Karpas-422 (cell line): ENCODE measurements around the gene MS4A8. TPM values are rescaled to one million over a fixed set of nuclear protein-coding genes. Genes with fewer than 3 reads are reported as not detected.

Experiments
- DNase-seq: peaks from one replicate; pipeline ENCODE4 v3.0.0-alpha.2; 2015
- H2AFZ ChIP-seq: fragments of 200-600 bp; sonication (generic); 2 replicates; pipeline ENCODE4 v1.6.1; 2014; ENCODE audit warnings: antibody characterized with exemption, low read length, mixed read lengths
- H3K27ac ChIP-seq: fragments of 200-600 bp; sonication (generic); 2 replicates; pipeline ENCODE4 v1.5.1; 2014; ENCODE audit warnings: mild to moderate bottlenecking, low read length, moderate library complexity
- H3K27me3 ChIP-seq: fragments of 200-600 bp; sonication (generic); 2 replicates; pipeline ENCODE4 v1.6.1; 2014; ENCODE audit warnings: low read length, mixed read lengths
- H3K36me3 ChIP-seq: fragments of 200-600 bp; sonication (generic); 2 replicates; pipeline ENCODE4 v1.6.1; 2014; ENCODE audit warnings: low read length, mixed read lengths; ENCODE audit not compliant: insufficient read depth
- H3K4me1 ChIP-seq: fragments of 200-600 bp; sonication (generic); 2 replicates; pipeline ENCODE4 v1.6.1; 2014; ENCODE audit warnings: mild to moderate bottlenecking, low read length, mixed read lengths
- H3K4me2 ChIP-seq: fragments of 200-600 bp; sonication (generic); 2 replicates; pipeline ENCODE4 v1.6.1; 2014; ENCODE audit warnings: low read length, low read depth, mild to moderate bottlenecking; ENCODE audit not compliant: poor library complexity, severe bottlenecking
- H3K4me3 ChIP-seq: fragments of 200-600 bp; sonication (generic); 2 replicates; pipeline ENCODE4 v1.5.1; 2014; ENCODE audit warnings: mild to moderate bottlenecking, antibody characterized with exemption, low read length, mixed read lengths
- H3K79me2 ChIP-seq: fragments of 200-600 bp; sonication (generic); 2 replicates; pipeline ENCODE4 v1.6.1; 2014; ENCODE audit warnings: mild to moderate bottlenecking, low read length, mixed read lengths
- H3K9ac ChIP-seq: fragments of 200-600 bp; sonication (generic); 2 replicates; pipeline ENCODE4 v1.6.0; 2014; ENCODE audit warnings: low read length
- H3K9me2 ChIP-seq: fragments of 200-600 bp; sonication (generic), shearing (Covaris generic); replicated peaks from 2 replicates; pipeline ENCODE4 v1.6.0; 2014; ENCODE audit warnings: mild to moderate bottlenecking, low read length, moderate library complexity; ENCODE audit not compliant: insufficient read depth
- H3K9me3 ChIP-seq: fragments of 300-700, 200-600 bp; sonication (generic); 2 replicates; pipeline ENCODE4 v1.6.1; 2014; ENCODE audit warnings: low read length, mixed read lengths
- H4K20me1 ChIP-seq: fragments of 200-600 bp; sonication (generic); 2 replicates; pipeline ENCODE4 v1.6.1; 2014; ENCODE audit warnings: mild to moderate bottlenecking, antibody characterized with exemption, low read length, low read depth; ENCODE audit not compliant: insufficient read depth
- total RNA-seq: library from RNA; depleted of rRNA; stranded (reverse); fragments of >200 nt; shearing (Covaris generic); gene quantifications from 2 replicates; pipeline ENCODE4 v1.2.3, GENCODE V29; 2014; ENCODE audit warnings: low replicate concordance

The MS4A8 gene
- total RNA-seq, 1 experiment from 2014 or later, result not detected

DNA sequence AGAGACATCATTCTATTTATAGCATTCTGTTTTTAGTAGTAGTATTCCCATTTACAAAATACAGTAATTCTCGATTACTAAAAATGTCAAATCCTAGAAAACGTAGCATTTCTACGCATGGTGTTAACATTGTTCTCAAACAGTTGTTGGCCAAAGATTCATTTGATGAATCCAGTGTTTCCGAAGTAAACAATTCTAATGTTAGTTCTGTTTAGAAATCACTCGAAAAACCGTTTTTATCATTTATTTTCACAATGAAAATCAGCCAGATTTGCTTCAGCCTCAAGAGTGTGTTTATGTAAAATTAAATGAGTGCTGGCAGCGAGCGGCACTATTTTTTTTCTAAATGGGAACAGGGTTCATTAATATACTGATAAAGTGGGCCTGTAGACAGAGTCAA, 32.2 kb downstream of the MS4A8 start:
- Histone ChIP-seq H3K9ac (no peak overlapping the region), H3K36me3 (no peaks in the 10 kb centered on the region), H4K20me1 (no peaks in the 10 kb centered on the region), H3K9me3 (no peaks in the 10 kb centered on the region), H3K27me3 (no peaks in the 10 kb centered on the region), H3K4me3 (no peak overlapping the region), H3K4me2 (no peak overlapping the region), H3K4me1 (no peaks in the 10 kb centered on the region), H3K79me2 (no peaks in the 10 kb centered on the region), H2AFZ (no peak overlapping the region), H3K27ac (no peak overlapping the region), H3K9me2 (no peaks in the 10 kb centered on the region)
- no peak for DNase-seq

GRCh38 chr11:60734279-60734678, 34.9 kb downstream of the MS4A8 start:
- Histone ChIP-seq H3K4me3 (no peak overlapping the region), H4K20me1 (no peaks in the 10 kb centered on the region), H3K27ac (no peak overlapping the region), H3K79me2 (no peaks in the 10 kb centered on the region), H2AFZ (no peak overlapping the region), H3K36me3 (no peaks in the 10 kb centered on the region), H3K4me1 (no peaks in the 10 kb centered on the region; the same call in 1 of the 2 replicates), H3K9ac (no peak overlapping the region), H3K9me3 (no peaks in the 10 kb centered on the region), H3K27me3 (no peaks in the 10 kb centered on the region), H3K9me2 (no peaks in the 10 kb centered on the region), H3K4me2 (no peak overlapping the region)
- no peak for DNase-seq

GRCh38 chr11:60739114-60739513, 39.7 kb downstream of the MS4A8 start:
- Histone ChIP-seq H3K4me1 (peaks cover 7% of the 10 kb centered on the region), H3K9ac (no peak overlapping the region), H3K27me3 (no peaks in the 10 kb centered on the region), H3K4me2 (no peak overlapping the region), H3K36me3 (no peaks in the 10 kb centered on the region), H3K4me3 (no peak overlapping the region), H3K9me3 (no peaks in the 10 kb centered on the region), H2AFZ (no peak overlapping the region), H4K20me1 (no peaks in the 10 kb centered on the region), H3K79me2 (no peaks in the 10 kb centered on the region), H3K27ac (no peak overlapping the region), H3K9me2 (no peaks in the 10 kb centered on the region)
- no peak for DNase-seq

GRCh38 chr11:60740573-60740972, 41.2 kb downstream of the MS4A8 start:
- Histone ChIP-seq H3K4me1 (peaks cover 7% of the 10 kb centered on the region), H3K27me3 (no peaks in the 10 kb centered on the region), H3K36me3 (no peaks in the 10 kb centered on the region), H3K9me3 (no peaks in the 10 kb centered on the region), H3K9me2 (no peaks in the 10 kb centered on the region), H2AFZ (no peak overlapping the region), H3K79me2 (no peaks in the 10 kb centered on the region), H3K4me2 (no peak overlapping the region), H4K20me1 (no peaks in the 10 kb centered on the region), H3K27ac (no peak overlapping the region), H3K4me3 (no peak overlapping the region), H3K9ac (no peak overlapping the region)
- DNase-seq, result no peak

DNA sequence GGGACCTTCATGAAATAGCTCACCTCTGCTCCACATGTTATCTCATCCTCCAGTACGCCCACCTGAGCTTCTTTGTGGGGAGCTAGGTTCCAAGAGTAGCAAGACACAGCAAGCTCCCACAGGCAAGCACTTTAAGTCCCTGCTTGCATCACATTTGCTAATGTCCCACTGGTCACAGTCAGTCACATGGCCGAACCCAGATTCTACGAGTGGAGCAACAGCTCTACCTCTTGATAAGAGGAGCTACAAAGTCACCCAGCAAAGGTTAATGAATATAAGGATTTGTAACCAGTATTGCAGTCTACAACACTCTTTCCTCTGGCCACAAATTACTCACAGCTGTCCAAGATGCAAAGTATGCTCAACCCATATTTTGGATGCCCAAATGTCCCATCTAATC, 42.0 kb downstream of the MS4A8 start:
- Histone ChIP-seq H3K9me2 (no peaks in the 10 kb centered on the region), H2AFZ (no peak overlapping the region), H3K9me3 (no peaks in the 10 kb centered on the region), H3K27ac (no peak overlapping the region), H3K79me2 (no peaks in the 10 kb centered on the region), H3K4me1 (peaks cover 7% of the 10 kb centered on the region), H3K4me3 (no peak overlapping the region), H3K9ac (no peak overlapping the region), H4K20me1 (no peaks in the 10 kb centered on the region), H3K4me2 (no peak overlapping the region), H3K36me3 (no peaks in the 10 kb centered on the region), H3K27me3 (no peaks in the 10 kb centered on the region)
- DNase-seq, result no peak

DNA sequence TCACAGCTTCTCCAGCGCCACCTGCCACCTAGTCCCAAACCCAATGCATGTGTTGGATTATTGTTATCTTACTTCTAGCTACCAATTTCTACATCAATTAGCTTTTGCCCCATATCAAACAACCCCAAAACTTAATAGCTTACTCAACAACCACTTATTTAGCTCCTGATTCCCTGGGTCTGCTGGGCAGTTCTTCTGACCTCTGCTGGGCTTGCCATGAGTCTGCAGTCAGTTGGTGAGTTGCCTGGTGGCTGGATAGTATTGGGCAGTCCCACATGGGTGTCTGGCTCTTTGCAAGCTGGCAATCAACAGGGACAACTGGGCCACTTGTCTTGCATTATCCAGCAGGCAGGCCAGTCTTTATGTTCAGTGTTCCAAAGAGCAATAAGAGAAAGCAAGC, 43.6 kb downstream of the MS4A8 start:
- Histone ChIP-seq H3K79me2 (no peaks in the 10 kb centered on the region), H3K27me3 (no peaks in the 10 kb centered on the region), H3K4me1 (peaks cover 7% of the 10 kb centered on the region), H4K20me1 (no peaks in the 10 kb centered on the region), H3K9ac (no peak overlapping the region), H3K27ac (no peak overlapping the region), H3K4me3 (no peak overlapping the region), H3K4me2 (no peak overlapping the region), H3K9me3 (no peaks in the 10 kb centered on the region), H2AFZ (no peak overlapping the region), H3K36me3 (no peaks in the 10 kb centered on the region), H3K9me2 (no peaks in the 10 kb centered on the region)
- DNase-seq, result no peak

GRCh38 chr11:60744114-60744513, 44.7 kb downstream of the MS4A8 start:
- H3K4me1 ChIP-seq, result peaks cover 7% of the 10 kb centered on the region
- H4K20me1 ChIP-seq, result no peaks in the 10 kb centered on the region
- no peaks in the 10 kb centered on the region for H3K79me2 ChIP-seq
- no peak overlapping the region for H3K4me3 ChIP-seq
- no peaks in the 10 kb centered on the region for H3K9me3 ChIP-seq
- no peaks in the 10 kb centered on the region for H3K9me2 ChIP-seq
- H3K27me3 ChIP-seq, result no peaks in the 10 kb centered on the region
- DNase-seq, result no peak
- no peak overlapping the region for H2AFZ ChIP-seq
- no peak overlapping the region for H3K27ac ChIP-seq
- no peak overlapping the region for H3K4me2 ChIP-seq
- H3K9ac ChIP-seq, result no peak overlapping the region
- H3K36me3 ChIP-seq, result no peaks in the 10 kb centered on the region

DNA sequence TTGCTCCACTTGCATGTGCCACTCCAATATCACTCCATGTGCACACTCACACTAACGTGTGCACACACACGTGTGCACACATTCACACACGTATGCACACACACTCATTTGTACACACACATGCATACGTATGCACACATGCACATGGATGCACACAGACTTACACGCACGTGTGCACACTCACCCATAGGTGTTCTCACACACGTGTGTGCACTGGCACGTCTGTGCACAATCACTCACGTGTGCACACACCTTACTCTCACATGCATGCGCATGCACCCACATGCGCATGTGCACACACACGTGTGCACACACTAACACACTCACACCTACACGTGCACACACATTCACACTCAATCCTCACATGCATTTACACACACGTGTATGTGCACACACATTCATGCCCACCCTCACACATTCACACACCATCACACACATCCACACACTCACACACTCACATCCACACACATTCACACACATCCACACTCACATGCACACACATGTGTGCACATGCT, 48.0 kb downstream of the MS4A8 start:
- H3K36me3 ChIP-seq, result no peaks in the 10 kb centered on the region
- H4K20me1 ChIP-seq, result no peaks in the 10 kb centered on the region
- H3K4me3 ChIP-seq, result no peak overlapping the region
- no peaks in the 10 kb centered on the region for H3K27me3 ChIP-seq
- no peak for DNase-seq
- no peak overlapping the region for H3K27ac ChIP-seq
- H3K9ac ChIP-seq, result no peak overlapping the region
- no peaks in the 10 kb centered on the region for H3K9me3 ChIP-seq
- no peaks in the 10 kb centered on the region for H3K79me2 ChIP-seq
- H2AFZ ChIP-seq, result no peak overlapping the region
- H3K9me2 ChIP-seq, result no peaks in the 10 kb centered on the region
- no peak overlapping the region for H3K4me2 ChIP-seq
- H3K4me1 ChIP-seq, result no peaks in the 10 kb centered on the region

- Histone ChIP-seq H3K4me3 (no peak overlapping the region), H2AFZ (no peak overlapping the region), H3K36me3 (no peaks in the 10 kb centered on the region), H3K9ac (no peak overlapping the region), H3K9me2 (no peaks in the 10 kb centered on the region), H3K4me1 (no peaks in the 10 kb centered on the region), H3K27ac (no peak overlapping the region), H3K9me3 (no peaks in the 10 kb centered on the region), H3K79me2 (no peaks in the 10 kb centered on the region), H4K20me1 (no peaks in the 10 kb centered on the region), H3K27me3 (no peaks in the 10 kb centered on the region), H3K4me2 (no peak overlapping the region)
- DNase-seq, result no peak
Observed at GRCh38 chr11:60748225-60748624, 48.8 kb downstream of the MS4A8 start.
